ENCODE results near the gene SIVA1.
A peak's percentile ranks its signal among the peaks of the same experiment; 100 is the strongest.

Gene SIVA1

GRCh38 chr14:104766863-104767633 lies 14.1 kb downstream of the SIVA1 start:
- no peak for DNase-seq (ENCODE audit: low spot score)
- ATAC-seq (ENCODE audit: low read depth): no peak
- H3K4me3 ChIP-seq (ENCODE audit: severe bottlenecking): no peak overlapping the region
- H3K27ac ChIP-seq (ENCODE audit: poor library complexity, severe bottlenecking): no peak overlapping the region
- H3K9me3 ChIP-seq (ENCODE audit: severe bottlenecking): peaks cover 6% of the 10 kb centered on the region
- H3K27me3 ChIP-seq (ENCODE audit: insufficient read depth, poor library complexity, severe bottlenecking): no peaks in the 10 kb centered on the region
- no peaks in the 10 kb centered on the region for H3K4me1 ChIP-seq (ENCODE audit: insufficient read depth, poor library complexity, severe bottlenecking)
- no peak for TF ChIP-seq CTCF (IDR thresholded peaks at IDR 0.05; ENCODE audit: poor library complexity, severe bottlenecking)
- peaks cover 14% of the 10 kb centered on the region for H3K36me3 ChIP-seq (ENCODE audit: low read depth)

GRCh38 chr14:104767634-104767918 lies 14.6 kb downstream of the SIVA1 start:
- TF ChIP-seq CTCF (IDR thresholded peaks at IDR 0.05; ENCODE audit: poor library complexity, severe bottlenecking): no peak
- Histone ChIP-seq H3K4me3 (ENCODE audit: severe bottlenecking) (no peak overlapping the region), H3K27ac (ENCODE audit: poor library complexity, severe bottlenecking) (no peak overlapping the region), H3K36me3 (ENCODE audit: low read depth) (peaks cover 20% of the 10 kb centered on the region), H3K27me3 (ENCODE audit: insufficient read depth, poor library complexity, severe bottlenecking) (no peaks in the 10 kb centered on the region), H3K9me3 (ENCODE audit: severe bottlenecking) (peaks cover 6% of the 10 kb centered on the region), H3K4me1 (ENCODE audit: insufficient read depth, poor library complexity, severe bottlenecking) (no peaks in the 10 kb centered on the region)
- ATAC-seq (ENCODE audit: low read depth): no peak
- no peak for DNase-seq (ENCODE audit: low spot score)

- Histone ChIP-seq H3K9me3 (ENCODE audit: severe bottlenecking) (peaks cover 6% of the 10 kb centered on the region), H3K27ac (ENCODE audit: poor library complexity, severe bottlenecking) (no peak overlapping the region), H3K36me3 (ENCODE audit: low read depth) (peaks cover 30% of the 10 kb centered on the region), H3K27me3 (ENCODE audit: insufficient read depth, poor library complexity, severe bottlenecking) (no peaks in the 10 kb centered on the region), H3K4me1 (ENCODE audit: insufficient read depth, poor library complexity, severe bottlenecking) (no peaks in the 10 kb centered on the region), H3K4me3 (ENCODE audit: severe bottlenecking) (no peak overlapping the region)
- no peak for DNase-seq (ENCODE audit: low spot score)
- peak; percentile 87 for ATAC-seq (ENCODE audit: low read depth)
- TF ChIP-seq CTCF (IDR thresholded peaks at IDR 0.05; ENCODE audit: poor library complexity, severe bottlenecking): peak; percentile 98
Measured at GRCh38 chr14:104768437-104769323, 15.7 kb downstream of the SIVA1 start.

GRCh38 chr14:104769324-104770071 lies 16.6 kb downstream of the SIVA1 start:
- no peak for ATAC-seq (ENCODE audit: low read depth)
- Histone ChIP-seq H3K4me3 (ENCODE audit: severe bottlenecking) (no peak overlapping the region), H3K27ac (ENCODE audit: poor library complexity, severe bottlenecking) (no peak overlapping the region)

More at GRCh38 chr14:104769324-104770071, 16.6 kb downstream of the SIVA1 start:
- H3K9me3 ChIP-seq (ENCODE audit: severe bottlenecking): peaks cover 6% of the 10 kb centered on the region
- DNase-seq (ENCODE audit: low spot score): no peak
- no peak for TF ChIP-seq CTCF (IDR thresholded peaks at IDR 0.05; ENCODE audit: poor library complexity, severe bottlenecking)
- H3K36me3 ChIP-seq (ENCODE audit: low read depth): peaks cover 32% of the 10 kb centered on the region
- no peaks in the 10 kb centered on the region for H3K27me3 ChIP-seq (ENCODE audit: insufficient read depth, poor library complexity, severe bottlenecking)
- H3K4me1 ChIP-seq (ENCODE audit: insufficient read depth, poor library complexity, severe bottlenecking): no peaks in the 10 kb centered on the region
